Stimulated activated CD8-positive, alpha-beta memory T cell treated with anti-CD3 and anti-CD28 coated beads, Interleukin-4, amount 100 ng/mL, for 4 hours (primary cell): Measurements from ENCODE around the gene IGF1R.

Experiments
- DNase-seq, 2 donors: peaks; one replicate each; pipeline ENCODE4 v3.0.0-alpha.2; 2020; ENCODE audit warnings: low read depth in 2 of 2, low spot score in 1 of 2

The IGF1R gene

DNA sequence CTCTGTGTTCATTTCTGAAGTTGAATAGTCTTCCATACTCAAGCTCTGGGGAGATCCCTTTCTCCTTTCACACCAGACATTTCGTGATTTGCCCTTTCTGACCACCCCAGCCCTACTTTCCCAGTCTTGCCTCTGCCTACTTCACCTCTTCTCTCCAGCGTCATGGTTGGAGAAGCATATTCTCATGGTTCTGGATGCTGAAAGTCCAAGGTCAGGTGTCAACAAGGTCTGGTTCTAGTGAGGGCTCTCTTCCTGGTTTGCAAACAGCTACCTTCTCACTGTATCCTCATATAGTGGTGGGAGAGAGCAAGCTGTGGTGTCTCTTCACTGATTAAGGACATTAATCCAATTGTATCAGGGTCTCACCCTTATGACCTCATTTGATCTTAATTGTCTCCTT, 169.4 kb downstream of the IGF1R start:
- DNase-seq: no peak

DNA sequence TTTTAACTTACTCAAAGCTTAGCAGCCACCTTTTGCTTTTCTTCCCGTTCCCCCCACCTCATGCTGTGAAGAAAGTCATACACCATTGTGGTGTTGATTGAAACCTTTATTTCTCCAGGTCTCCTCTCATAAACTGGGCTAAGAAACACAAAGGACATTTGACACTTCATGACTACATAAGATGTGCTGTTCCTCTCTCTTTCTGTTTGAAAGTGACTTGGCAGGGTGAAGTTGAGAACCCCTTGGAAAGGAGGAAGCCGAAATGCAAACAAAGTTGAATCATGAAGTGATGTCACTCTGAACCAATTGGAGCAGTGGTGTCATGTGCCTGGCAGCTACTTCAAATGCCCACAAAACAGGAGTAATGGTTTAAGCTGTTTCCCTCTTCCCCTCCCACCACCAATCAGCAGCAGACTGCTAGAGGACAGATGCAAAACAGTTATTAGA, 174.7 kb downstream of the IGF1R start:
- no peak for DNase-seq

DNA sequence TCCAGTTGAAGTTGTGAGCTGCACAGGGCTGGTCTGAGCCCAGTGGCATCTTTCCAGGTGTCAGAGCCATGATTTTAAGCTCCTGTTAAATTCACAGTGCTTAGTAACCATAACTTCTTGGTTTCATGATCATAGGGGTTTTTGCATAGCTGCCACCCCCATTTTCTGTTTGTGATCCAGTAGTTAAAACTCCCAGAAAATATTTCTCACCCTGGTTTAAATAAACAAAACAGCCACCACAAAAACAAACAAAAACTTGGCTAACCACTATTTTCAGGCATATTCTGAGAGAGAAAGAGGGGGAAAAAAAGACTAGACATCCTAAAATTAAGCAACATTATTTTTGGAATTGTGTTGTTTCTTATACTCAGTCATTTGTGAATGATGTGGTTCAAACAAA, 175.3 kb downstream of the IGF1R start:
- DNase-seq: no peak

- DNase-seq: no peak
Observed at GRCh38 chr15:98824595-98824994, 176.3 kb downstream of the IGF1R start.

DNA sequence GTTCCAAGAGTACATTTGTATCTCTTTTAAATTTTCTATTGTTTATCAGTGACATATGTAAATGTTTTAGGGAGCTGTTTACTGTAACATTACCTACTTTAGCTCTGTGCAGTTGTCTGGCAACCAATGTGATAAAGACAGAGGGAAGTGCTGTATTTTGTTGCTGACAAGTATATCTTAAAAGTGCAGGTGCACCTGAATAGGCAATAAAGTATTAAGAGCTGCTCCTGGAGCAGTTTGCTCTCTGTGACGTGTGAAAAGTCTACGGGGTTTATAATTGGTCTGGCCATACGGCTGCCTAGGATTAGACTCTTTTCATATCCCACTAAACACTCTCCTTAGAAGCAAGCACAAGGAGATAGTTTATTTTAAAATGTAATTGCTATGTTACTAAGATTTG, 178.3 kb downstream of the IGF1R start:
- no peak for DNase-seq

DNA sequence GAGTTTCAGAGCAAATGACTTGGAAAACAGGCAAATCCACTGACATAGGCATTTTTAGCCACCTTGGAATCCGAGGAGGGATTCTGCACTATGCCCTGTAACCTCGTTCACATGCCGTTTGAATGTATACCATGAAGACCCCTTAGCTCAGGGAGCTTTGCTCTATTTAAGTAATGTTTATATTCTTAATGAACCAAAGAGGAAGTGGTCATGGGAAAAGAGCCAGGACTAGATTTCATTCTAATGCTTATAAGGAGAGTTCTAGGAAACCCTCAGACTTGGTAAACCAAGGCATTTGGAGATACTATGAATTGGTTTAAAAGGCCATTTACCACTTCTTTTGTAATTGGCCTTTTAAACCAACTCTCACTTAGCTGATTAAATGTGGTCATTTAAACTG, 178.9 kb downstream of the IGF1R start:
- no peak for DNase-seq

DNA sequence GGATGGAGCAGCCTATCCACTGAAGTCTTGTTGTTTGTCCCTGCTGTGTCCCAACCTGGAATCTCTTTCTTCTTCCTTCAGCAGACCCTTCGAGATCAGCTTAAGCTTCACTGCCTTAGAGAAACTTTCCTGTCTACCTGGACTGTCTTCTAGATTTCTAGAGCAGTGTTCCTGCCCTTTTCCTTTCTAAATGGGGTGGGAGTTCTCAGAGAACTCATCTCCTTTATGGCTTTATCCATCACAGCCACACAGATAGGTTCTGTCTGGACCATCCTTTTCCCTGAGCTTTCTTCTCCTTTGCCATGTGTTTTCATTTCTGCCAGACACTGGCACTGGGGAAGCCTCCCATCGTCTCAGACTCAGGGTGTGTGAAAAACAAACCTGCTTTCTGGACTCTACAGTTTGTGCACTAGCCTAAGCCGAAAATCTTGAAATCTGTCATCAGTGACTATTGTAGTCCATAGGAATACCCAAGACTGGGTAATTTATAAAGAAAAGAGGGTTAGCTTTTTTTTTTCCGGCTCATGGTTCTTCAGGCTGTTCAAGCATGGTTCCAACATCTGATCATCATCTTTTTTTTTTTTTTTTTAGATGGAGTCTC, 181.8 kb downstream of the IGF1R start:
- no peak for DNase-seq

DNA sequence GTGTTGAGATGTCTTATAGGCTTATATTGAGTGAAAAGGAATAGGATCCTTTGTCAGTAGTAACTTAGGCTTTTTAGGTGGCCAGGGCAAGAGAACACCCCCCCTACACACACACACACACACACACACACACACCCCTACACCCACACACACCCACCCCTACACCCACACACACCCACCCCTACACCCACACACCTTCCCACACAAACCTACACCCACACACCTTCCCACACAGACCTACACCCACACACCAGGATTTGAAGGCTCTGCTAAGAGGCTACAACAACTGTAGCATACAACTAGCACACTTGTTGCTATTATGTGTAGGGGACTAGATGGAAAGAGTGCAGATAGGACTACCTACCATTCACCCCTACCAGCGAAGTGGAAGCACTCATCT, 186.6 kb downstream of the IGF1R start:
- DNase-seq: no peak

DNA sequence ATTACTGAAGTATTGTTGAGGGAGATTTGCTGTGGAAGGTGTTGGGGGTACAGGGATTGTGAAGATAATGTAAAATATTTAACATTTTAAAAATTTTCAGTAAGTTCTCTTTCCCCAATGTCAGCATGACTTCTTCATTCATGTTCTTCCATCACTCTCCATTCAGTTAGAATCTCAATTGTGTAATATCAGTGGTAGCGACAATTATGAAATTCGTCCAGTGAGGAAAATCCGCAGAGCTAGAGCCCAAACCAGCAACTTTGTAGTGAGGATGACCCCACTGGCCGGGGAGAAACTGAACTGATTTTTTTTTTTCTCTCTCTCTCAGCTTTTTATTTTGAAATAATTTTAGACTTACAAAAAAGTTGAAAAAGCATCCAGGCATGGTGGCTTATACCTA, 187.5 kb downstream of the IGF1R start:
- DNase-seq: no peak

DNA sequence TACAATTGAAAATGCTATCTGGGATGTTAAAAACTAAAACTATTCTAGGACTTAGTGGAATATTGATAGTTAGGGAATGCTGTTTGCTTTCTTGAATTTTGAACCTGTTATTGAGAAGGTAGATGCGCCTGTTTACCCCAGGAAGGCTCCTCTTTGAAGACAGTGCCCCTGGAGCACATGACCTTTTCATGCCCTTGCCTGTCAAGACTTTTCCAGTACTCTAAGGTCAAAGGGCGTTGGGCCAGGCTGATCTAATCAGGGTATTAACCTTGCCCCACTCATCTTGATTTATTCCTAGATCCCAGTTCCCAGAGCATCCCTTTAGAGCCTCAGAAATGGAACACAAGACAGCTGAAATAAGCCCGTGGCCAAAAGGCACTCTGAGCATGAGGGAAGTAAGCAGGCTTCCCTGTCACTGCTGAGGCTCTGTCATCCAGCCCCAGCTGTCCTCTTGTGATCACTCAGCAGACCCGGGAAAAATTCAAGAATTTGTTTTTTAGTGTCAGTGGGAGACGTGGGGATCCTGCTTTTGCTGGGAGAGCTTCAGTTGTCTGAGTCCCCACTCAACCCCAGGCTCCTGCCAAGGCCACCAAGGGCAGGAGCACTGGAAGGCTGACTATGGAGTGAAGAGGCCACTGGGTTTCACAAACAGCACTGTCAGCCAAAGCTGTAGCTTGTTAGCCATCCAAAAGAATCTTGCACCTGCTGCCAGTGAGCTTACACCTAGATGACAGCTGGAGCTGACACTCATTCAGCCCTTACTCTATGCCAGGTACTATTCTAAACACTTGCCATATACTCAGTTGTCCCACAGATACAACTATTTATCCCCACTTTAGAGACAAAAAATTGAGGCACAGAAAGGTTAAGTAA, 190.3 kb downstream of the IGF1R start:
- no peak for DNase-seq

- no peak for DNase-seq
Observed at GRCh38 chr15:98840053-98840452, 191.7 kb downstream of the IGF1R start.

GRCh38 chr15:98841419-98841970, 193.2 kb downstream of the IGF1R start:
- DNase-seq: no peak

- DNase-seq: no peak
Observed at GRCh38 chr15:98842192-98842972, 194.0 kb downstream of the IGF1R start.

- no peak for DNase-seq
Observed at GRCh38 chr15:98842973-98843285, 194.6 kb downstream of the IGF1R start.

DNA sequence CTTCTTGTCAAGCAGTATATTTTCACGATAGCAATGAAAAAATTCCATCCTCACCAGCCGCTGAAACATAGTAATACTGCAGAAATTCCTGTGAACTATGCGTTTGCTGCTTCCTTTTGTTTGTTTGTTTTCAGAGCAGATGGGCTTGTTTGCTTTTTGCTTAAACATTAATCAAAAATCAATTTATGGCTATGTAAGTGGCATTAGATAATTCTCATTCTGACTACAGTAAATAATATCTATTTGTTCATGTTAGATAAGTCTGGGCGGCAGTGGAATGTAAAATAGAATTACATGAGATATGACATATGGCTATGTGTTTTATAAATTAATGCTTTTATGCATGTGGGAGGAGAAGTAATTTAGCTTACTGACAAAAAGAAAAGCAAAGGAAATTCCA, 195.5 kb downstream of the IGF1R start:
- DNase-seq: no peak

- DNase-seq: no peak
Observed at GRCh38 chr15:98844261-98844660, 195.9 kb downstream of the IGF1R start.

DNA sequence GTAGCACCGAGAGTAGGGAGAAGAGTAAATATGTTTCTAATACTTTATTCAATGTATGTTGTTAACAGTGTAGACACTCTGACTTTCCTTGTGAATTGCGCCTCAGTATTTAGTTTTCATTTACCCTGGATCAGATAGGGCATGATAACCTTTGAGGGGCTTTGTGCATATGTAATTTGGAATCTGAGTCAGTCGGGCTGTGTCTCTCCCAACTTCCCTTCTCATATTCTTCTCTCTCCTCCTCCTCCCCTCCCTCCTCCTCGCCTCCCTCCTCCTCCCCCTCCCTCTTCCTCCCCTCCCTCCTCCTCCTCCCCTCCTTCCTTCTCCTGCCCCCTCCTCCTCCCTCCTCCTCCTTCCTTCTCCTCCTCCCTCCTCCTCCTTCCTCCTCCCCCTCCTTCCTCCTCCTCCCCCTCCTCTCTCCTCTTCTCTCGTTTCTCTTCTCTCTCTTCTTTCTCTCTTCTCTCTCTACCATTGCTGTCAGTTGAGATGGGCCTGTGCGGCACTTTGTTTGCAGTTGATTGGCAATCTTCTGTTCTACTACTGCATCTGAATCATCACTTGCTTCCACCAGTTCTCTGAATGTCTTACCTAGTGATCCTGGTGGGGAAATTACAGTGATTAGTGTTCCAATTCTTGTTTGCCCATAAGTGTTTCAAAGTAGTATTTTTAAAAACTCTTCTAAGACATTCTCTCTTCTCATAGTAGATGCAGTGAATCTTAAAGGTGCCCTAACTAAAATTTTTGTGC, 197.0 kb downstream of the IGF1R start:
- DNase-seq: no peak

GRCh38 chr15:98850961-98851572, 202.7 kb downstream of the IGF1R start:
- DNase-seq: peak in 1 of 2 donors; percentile 30

- peak in 1 of 2 donors; percentile 26 for DNase-seq
Observed at GRCh38 chr15:98853161-98853560, 204.8 kb downstream of the IGF1R start.

DNA sequence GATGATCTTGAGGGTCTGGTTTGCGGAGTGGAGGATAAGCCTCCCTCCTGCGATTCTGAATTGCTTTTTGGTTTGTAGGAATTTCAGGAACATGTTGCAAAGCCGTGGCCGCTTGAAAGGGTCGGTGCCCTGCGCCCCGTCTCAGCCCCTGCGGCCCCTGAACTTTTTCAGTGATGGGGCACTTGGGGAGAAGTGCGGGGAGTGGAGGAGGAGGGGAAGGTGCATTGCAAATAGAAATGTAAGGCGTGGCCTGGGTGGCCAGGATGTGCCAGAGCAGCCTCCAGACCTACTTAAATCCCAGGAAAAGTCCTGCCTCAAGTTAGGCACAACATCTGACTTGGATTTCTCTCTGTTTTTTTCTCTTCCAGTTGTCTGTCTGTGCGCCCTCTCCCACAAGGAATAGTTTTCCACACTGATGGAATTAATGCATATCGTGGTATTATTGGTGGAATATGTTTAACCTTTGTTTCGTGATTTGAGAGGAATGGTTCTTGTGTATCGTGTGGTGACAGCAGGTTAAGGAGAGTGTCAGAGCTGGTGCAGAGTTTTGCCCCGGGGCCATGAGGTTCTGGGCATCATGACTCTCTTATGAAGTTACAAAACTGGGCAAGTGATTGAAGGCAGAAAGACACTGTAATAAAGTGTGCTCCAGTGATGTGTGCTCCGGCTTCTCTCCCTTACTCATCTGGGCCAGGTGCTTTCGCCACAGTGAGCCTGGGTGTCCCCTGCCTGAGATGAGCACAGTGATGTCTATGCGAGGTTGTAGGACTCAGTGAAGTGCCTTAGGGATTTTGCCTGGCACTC, 205.5 kb downstream of the IGF1R start:
- DNase-seq: no peak
